ENCODE data around the gene ZNF425.

GRCh38 chr7:149147072-149147751, 21.1 kb upstream of the ZNF425 start, which contains the start of gene ZNF398:
- TF ChIP-seq, protein P1, sequence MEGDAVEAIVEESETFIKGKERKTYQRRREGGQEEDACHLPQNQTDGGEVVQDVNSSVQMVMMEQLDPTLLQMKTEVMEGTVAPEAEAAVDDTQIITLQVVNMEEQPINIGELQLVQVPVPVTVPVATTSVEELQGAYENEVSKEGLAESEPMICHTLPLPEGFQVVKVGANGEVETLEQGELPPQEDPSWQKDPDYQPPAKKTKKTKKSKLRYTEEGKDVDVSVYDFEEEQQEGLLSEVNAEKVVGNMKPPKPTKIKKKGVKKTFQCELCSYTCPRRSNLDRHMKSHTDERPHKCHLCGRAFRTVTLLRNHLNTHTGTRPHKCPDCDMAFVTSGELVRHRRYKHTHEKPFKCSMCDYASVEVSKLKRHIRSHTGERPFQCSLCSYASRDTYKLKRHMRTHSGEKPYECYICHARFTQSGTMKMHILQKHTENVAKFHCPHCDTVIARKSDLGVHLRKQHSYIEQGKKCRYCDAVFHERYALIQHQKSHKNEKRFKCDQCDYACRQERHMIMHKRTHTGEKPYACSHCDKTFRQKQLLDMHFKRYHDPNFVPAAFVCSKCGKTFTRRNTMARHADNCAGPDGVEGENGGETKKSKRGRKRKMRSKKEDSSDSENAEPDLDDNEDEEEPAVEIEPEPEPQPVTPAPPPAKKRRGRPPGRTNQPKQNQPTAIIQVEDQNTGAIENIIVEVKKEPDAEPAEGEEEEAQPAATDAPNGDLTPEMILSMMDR (IDR thresholded peaks at IDR 0.05) = peak; percentile 99
- TF ChIP-seq POLR2AphosphoS5 (IDR thresholded peaks at IDR 0.05; ENCODE audit: low read depth, low read length) = peak; percentile 57; the same call in 1 of the 2 replicates

Data from Panc1 (cell line).